Stimulated activated CD4-positive, alpha-beta T cell treated with anti-CD3 and anti-CD28 coated beads, TNF-alpha, amount 100 ng/mL, for 24 hours (primary cell): Measurements from ENCODE around the gene RHBDL1.

Experiments used
- DNase-seq, 3 experiments: peaks; one replicate each; pipeline ENCODE4 v3.0.0-alpha.2; 2020; ENCODE audit warnings: low read depth in 3 of 3

The RHBDL1 gene

DNA sequence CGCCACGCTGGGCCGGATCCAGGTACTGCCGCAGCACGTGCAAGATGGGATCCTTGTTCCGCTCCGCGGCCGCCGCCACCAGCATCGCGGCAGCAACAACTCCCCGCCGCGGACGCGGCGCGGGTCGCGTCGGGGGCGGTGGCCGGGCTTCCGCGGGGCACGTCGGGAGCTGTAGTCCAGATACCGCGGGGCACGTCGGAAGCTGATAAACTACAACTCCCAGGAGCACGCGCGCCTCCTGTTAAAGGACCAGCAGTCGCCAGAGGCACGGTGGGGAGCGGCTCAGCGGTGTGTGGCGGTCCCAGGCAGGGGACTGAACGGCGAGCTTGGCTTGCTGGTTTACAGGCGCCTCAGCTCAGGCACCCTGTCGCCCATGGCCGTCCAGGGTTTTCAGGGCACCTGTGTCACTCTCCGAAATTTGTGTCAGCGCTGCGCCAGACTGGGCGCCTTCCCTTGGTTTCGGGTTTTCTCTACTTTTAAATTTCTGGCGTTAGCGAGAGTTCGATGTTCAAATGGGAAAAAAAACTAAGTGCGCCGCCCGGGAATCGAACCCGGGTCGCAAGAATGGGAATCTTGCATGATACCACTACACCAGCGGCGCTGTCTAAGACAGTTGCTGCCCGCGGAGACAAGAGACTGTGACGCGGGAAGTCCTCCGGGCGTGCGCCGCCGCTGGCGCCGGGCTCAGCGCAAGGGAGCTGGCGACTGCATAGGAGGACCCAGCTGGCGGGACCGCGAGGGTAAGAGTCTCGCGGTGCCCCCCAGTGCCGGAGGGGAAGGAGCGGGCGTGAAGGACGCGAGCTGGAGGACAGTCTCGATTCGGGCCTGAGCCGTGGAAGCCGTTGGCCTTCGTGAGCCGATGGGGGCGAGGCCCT is 39.0 kb upstream of the RHBDL1 start, which contains the start of gene METTL26:
METTL26 (minus strand) TSS at position 100 of the 875 bp plus-strand sequence; CDS start at position 85, 15 bp downstream.
- DNase-seq: peak; percentile 83 to 91 (median 89)

DNA sequence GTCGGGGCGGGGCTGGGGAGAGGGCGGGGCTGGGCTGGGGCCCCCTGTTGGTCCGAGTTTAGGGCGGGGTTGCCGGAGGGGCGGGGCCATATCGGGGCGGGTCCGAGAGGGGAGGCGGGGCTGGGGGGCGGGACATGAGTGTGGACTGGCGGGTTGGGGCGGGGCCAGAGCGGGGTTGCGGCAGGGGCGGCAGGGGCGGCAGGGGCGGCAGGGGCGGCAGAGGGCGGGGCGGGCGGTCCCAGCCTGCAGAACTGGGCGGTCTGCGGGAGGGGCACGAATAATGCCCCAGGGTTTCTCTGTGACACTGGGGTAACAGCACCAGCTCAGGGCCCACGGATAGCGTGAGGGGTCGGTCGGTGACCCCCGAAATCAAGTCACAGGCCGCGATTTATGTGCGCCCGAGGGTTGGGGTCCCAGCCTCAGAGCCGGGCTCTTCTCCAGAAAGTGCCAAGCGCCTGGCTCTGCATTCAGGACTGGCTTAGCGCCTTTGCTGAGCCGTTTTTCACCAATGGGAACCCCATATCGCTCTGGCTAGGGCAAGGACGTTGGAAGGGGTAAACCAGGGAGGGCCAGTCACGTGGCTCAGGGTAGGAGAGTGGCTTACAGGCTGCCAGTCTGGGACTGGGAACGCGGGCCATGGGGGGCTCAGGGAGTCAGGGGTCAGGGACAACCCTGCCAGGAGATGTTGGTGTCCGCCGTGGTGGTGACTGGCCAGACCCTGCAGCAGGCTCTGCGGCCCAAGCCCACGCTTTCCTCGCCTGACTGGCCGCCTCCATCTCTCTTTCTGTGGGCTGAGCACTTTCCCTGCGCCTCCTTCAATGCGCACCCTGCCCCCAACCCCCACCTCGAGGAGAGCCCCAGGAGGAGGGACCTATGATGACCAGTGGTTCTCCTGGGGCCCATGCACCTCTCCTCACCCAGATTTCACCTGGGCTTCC is 38.1 kb upstream of the RHBDL1 start:
- peak; percentile 79 to 89 (median 80) for DNase-seq

DNA sequence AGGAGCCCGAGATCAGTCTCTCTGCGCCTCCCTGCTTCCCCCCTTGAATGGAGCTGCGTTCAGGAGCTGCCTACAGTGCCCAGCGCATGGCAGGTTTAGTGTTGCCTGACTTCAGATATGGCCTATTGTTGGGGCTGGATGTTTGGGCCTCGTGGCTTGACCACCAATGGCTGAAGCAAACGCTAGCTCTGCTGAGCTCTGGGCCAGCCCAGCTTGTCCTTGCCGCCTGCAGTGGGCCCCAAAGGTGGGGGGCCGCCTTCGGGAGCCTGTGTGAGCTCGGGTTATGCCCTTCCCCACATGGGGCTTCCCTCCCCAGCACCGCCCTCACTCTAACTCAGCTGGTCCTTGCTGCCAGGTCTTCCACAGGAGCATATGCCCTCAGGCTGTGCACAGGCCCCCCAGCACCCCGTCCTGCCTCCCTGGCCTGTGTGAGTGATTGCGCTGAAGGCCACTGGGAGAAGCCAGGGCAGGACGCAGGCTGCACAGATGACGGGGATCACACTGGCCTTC is 37.4 kb upstream of the RHBDL1 start:
- DNase-seq: no peak

DNA sequence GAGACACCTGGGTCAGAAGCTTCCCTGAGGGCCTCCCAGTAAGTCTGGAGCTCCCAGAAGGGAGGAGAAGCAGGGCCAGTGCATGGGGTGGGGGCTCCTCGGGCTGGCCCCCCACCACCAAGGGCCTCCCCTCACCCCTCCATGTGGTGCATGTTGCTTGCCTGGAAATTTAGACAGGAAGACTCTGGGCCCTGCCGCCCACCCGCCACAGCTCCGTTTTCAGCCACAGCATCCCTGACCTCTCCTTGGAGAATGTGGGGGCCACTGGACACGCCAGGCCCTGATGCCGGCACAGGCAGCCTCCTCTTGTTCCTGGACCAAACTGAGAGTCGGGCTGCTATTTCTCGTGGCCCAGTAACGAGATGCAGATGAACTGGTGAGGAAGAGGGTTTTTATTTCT is 36.6 kb upstream of the RHBDL1 start:
- no peak for DNase-seq

DNA sequence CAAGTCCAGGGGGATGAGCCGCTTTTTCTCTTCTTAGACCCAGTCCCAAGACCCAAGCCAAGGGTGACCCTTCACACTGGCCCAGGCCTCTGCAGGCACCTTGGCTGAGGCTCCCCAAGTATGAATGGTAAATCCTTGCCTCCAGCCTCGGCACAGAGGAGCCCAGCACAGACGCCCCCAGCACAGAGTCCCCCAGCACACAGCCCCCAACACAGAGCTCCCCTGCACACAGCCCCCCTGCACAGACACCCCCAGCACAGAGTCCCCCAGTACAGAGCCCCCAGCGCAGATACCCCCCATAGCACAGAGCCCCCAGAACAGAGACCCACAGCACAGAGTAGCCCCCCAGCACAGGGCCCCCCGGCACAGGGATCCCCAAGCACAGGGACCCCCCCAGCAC is 34.9 kb upstream of the RHBDL1 start:
- no peak for DNase-seq

DNA sequence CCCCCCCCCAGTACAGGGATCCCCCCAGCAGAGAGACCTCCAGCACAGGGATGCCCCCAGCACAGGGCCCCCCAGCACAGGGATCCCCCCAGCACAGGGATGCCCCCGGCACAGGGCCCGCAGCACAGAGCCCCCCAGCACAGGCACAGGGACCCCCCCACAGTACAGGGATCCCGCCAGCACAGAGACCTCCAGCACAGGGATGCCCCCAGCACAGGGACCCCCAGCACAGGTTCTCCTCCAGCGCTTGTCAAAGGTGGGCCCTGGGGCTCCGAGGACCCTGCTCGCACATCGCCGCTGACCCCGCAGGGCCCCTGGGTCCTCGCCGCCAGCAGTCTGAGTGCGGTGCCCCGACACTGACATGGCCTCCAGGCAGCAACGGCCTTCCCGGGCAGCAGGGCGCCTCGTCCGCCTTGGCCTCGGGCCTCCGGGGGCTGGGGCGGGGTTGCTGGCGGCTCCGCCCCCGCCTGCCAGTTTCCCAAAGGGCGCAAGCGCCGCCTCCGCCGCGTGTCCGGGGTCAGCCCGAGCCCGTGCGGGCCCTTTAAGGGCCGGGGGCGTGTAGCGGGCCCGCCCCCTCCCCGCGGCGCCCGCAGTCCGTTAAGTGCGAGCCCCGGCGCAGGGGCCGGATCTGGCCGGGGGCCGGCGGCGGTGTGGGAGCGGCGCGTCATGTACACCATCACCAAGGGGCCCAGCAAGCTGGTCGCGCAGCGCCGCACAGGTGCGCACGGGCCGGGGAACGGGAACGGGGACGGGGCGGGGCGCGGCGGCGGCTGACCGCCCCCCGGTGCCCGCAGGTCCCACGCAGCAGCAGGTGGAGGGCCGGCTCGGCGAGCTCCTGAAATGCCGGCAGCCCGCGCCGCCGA is 33.9 kb upstream of the RHBDL1 start, which contains the start of gene MCRIP2:
MCRIP2 (plus strand) TSS at position 503 of the 863 bp plus-strand sequence; CDS start at position 667, 164 bp downstream.
- DNase-seq: peak; percentile 37 to 82 (median 58)

DNA sequence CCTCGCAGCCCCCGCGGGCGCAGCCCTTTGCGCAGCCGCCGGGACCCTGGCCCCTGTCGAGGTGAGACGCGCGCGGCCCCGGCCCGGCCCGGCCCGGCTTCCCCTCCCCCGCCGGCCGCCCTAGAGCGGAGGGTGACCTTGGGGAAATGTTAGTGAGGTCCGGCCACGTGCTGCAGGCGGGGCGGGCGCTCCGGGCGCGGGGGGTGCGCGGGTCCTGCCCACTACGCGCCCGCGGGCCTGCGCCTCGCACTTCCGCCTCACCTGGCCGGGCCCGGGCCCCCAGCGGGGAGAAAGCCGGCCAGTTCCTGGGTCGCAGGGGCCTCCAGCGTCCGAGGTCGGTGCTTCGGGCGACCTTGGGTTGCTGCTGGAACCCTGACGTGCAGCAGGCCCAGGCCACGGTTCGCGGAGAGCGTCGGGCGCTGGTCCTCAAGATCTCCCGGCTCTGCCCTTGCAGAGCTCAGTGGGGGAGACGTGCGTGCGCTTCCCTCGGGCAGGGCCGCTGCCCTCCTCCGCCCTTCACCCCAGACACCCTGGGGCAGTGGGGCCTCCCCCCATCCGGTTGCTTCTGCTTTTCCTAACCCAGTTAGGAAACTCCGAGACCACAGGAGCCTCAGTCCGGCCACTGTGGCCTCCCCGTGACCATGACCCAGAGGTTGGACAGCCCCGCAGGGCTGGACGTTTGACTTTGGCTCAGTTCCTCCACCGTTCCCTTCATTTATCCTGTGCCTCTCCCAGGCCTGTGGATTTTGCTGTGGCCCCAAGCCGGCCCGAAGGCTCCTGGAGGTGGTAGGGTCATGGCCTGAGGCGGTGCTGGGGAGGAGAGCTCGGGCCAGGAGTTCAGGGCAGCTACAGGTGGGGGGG is 33.1 kb upstream of the RHBDL1 start:
- DNase-seq: peak in 1 of 3 experiments; percentile 53

DNA sequence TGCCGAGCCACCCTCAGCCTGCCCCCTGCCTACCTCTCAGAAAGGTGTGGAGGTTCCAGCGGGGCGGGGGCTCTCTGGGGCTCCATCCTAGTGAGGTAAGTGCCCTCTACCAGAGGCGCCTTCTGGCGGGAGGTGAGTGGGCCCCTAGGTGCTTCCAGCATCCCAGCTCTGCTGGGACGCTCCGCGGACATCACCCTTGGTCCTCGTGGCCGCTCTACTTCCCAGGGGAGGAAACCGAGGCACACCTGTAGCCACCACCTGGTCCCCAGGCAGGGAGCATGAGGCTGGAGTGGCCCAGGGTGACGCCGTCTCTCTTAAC is 32.5 kb upstream of the RHBDL1 start:
- no peak for DNase-seq

DNA sequence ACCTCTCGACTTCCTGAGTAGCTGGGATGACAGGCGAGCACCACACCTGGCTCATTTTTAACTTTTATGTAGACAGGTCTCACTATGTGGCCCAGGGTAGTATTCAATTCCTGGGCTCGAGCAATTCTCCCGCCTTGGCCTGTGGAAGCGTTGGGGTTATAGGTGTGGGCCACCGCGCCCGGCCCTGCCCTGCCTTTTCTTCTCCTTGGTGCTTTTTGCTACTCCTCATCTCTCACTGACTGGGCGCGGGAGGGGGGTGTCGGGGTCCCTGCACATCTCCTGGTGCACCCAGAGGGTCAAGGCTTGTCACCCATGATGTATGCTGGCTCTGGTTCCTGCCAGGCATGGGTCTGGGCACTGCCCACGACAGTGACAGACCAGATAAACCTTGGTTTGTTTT is 30.9 kb upstream of the RHBDL1 start:
- DNase-seq: no peak

DNA sequence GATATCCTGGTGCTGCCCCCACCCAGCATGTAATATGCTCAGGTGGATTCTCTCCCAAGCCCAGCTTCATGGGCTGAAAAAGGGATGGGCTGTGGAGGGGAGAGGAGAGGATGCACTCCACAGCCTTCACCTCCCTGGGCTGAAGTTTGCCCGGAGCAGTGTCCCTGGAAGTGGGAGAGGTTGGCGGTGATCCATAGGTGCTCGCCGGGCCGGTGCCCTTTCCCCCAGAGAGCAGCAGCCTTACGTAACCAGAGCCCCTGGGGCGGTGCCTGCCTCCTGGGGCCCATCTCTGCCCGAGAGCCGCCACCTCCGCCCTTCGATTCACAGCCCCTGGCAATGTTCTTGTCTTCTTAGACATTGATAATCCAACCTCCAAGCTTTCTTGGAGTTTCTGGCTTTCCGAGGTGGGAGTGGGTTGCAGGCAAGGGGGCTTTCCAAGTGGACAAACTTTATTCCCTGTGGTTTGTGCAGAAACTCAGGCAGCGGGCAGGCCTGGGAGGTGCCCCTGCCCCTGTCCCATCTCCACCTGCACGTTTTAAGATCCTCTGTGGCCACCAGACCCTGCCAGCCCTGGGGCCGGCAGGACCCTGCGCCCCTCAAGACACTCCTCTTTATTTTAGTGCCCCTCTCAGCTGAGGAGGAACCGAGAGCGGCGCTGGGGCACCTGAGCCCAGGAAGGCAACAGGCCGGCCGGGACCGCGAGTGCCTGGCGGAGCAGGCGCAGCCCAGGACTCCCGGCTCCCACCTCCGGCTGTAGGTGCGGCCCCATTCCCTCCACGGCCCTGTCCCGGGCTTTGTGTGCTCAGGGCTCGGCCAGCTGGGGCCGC is 29.4 kb upstream of the RHBDL1 start:
- DNase-seq: no peak

DNA sequence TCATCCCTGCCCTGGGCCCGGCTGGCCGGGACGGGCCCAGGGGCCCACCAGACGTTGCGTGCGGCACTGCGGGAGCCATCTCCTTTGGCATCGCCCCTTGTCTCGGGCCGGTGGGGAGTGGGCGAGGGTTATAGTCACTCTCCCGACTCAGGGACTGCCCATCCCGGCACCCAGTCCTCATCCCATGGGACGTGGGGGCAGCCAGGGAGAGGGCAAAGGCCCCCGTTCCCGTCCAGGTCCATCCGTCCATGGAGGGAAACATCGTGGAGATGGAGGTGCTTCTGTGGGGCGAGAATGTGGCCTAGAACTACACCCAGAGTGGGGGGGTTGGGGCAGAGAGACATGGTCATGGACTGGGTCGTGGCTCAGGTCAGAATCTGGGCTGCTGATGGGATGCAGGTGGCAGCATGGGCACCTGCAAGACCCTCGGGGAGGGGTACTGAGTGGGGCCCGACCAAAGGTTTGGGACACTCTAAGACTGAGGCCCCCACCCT is 28.7 kb upstream of the RHBDL1 start:
- DNase-seq: no peak

DNA sequence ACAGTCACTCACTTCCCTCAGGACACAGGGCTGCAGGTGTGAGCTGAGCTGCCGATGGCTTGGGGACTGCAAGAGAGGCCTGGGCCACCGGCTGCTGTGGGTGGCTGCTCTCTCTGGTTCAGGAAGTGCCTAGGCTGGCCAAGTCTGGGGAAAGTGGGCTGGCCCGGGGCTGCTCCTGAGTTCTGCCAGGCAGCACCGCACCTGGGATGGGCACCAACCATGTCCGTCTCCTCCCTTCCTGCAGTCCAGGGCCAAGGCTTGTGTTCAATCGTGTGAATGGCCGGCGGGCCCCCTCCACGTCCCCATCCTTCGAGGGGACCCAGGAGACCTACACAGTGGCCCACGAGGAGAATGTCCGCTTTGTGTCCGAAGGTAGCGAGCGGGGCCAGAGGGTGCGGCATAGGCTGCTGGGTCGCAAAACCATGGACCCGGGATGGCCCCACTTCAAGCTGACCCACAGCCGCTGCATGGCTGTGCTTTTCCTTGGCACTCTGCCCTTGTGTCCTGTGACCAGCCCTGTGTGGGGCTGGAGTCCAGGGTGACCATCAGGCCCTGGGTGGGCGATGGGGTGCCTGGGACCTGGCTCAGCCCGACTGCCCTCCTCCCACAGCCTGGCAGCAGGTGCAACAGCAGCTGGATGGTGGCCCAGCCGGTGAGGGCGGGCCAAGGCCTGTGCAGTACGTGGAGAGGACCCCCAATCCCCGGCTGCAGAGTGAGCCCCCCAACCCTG is 28.1 kb upstream of the RHBDL1 start:
- no peak for DNase-seq

DNA sequence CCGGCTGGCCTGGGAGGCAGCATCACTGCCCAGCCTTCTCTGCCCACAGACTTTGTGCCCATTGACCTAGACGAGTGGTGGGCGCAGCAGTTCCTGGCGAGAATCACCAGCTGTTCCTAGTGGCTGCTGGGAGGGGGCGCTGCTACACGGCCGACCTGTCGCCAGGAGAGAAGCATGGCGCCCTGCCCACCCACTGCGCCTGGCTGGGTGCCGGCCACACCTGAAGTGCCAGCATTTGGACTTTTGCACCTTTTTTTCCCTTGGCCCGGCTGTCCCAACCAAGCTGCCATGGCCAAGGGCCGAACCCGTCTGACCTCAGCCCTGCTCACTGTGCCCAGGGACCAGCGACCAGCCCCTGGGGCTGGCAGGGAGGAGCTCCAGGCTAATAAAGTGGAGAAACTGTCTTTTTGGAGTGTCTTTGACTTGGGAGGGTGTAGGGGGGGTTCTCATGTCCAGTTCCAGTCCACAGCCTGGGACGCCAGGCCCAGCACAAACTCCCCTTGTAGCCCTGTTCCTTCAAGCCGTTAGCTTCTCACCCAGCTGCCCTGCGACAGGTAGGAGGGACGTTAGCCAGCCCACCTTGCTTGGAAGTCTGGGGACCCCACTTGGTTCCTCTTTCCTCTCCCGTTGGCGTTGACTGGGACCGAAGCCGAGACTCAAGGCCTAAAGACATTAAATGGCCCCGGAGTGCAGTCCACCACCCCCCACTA is 27.2 kb upstream of the RHBDL1 start:
- peak in 1 of 3 experiments; percentile 61 for DNase-seq

DNA sequence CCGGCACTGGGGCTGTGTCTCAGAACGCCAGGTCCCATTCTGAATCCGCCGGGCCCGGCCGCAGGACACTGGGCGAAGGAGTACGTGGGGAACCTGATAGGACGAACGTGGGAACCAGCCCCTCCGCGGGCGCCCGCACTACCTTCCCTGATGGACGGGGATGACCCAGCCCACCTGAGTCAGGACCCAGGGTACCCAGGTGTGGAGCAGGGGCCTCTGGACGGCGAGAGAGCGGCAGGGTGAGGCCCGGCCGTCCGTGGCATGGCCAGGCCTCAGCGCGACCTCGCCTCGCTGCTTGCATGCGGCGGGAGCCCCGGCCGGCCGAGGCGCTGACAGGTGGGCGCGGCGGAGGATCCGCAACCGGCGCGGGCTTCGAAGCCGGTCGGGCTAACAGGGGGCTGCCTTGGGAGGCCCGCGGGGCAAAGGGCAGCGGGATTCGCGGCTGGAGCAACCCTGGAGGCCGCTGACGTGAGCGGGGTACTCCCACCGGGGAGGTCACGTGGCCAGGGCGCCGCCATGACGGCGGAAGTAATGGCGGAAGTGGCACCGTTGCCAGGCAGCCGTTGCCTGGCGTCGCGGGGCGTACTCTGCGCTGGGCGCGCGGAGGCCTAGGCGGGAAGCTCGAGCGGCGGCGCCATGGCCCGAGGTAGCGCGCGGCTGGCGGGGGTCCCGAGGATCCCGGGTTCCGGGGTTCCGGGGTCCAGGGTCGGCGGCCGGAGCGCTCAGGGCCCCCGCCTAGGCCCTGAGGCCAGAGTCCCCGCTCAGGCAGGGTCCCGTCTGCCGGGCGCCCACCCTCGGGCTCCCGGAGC is 26.5 kb upstream of the RHBDL1 start, which contains the start of gene WDR90:
WDR90 (plus strand) TSS at position 585 of the 809 bp plus-strand sequence; CDS start at position 637, 52 bp downstream.
- DNase-seq: peak; percentile 87 to 93 (median 88)

DNA sequence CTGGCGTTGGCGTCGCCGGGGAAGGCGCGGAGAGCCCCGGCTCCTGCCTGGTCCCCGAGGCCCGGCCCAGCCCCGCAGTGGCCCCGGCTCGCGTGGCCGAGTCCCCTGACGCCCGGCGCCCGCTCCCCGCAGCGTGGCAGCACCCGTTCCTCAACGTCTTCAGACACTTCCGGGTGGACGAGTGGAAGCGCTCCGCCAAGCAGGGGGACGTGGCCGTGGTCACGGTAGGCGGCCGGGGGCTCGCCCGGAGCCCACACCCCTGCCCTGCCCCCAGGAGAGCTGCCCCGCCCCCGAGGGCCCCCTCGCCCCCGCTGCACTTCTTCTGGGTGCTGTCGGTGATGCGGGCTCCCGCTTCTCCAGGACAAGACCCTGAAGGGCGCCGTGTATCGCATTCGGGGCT is 25.8 kb upstream of the RHBDL1 start:
- DNase-seq: no peak

DNA sequence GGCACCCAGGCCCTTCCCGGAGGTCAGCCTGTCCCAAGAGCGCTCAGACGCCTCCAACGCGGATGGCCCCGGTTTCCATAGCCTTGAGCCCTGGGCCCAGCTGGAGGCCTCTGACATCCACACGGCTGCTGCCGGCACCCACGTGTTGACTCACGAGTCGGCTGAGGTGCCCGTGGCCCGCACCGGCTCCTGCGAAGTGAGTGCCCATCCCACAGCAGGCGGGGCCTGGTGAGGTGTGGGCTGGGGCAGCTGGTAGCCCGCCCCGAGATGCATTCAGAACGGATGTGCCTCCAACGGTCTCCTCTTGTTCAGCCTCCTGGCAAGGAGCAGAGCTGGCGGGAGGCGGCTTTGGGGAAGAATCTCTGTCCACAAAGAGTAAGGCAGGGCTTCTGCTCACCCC is 23.6 kb upstream of the RHBDL1 start:
- DNase-seq: no peak
